Measurements from ENCODE around the gene SFTPA2. TPM values are rescaled to one million over a fixed set of nuclear protein-coding genes. Genes with fewer than 3 reads are reported as not detected.

SFTPA2 gene
- total and polyA plus RNA-seq, 2 of the 4 experiments (the other 2 are of a cell fraction) = not detected

DNA sequence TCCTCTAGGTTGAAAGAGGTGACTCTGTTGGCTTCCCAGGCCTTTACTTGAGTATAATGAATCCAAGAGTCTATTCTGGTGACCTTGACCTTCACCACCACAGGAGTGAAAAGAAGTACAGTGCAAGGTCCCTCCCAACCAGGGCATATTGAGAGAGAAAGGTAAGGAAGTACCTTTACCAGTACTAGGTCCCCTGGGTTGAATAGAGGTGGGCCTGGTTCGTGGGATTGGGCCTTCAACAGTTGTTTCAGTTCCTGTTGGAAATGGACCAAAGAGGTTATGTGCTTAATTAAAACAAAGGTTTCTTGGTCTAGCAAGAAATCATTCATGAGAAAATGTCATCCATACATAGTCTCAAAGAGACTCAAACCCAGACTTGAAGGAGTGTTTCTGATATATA is 44.1 kb upstream of the SFTPA2 start:
- Histone ChIP-seq H3K9me1 (ENCODE audit: insufficient read depth, low read length) (no peaks in the 10 kb centered on the region), H2BK20ac (ENCODE audit: low read depth, low read length) (no peak overlapping the region), H2BK15ac (ENCODE audit: low read depth, low read length) (no peak overlapping the region), H3K36me3 (ENCODE audit: control insufficient read depth, insufficient read depth, low read length) (no peaks in the 10 kb centered on the region), H2BK5ac (ENCODE audit: low read depth, low read length, poor library complexity, severe bottlenecking) (no peak overlapping the region), H3K18ac (ENCODE audit: low read depth, low read length) (no peak overlapping the region), H2AFZ (replicated peaks; ENCODE audit: low read length, poor library complexity) (no peak overlapping the region), H2AK9ac (replicated peaks; ENCODE audit: low read depth, low read length, poor library complexity) (no peak overlapping the region), H3K4me3 (ENCODE audit: insufficient read depth, low read depth, low read length) (no peak overlapping the region), H2AK5ac (ENCODE audit: low read depth, low read length) (no peak overlapping the region), H3K4ac (ENCODE audit: low read depth, low read length) (no peak overlapping the region), H4K5ac (ENCODE audit: low read depth, low read length) (no peak overlapping the region), H3K27me3 (ENCODE audit: control insufficient read depth, insufficient read depth, low read length) (peaks cover 16% of the 10 kb centered on the region), H4K20me1 (ENCODE audit: insufficient read depth, low read length) (no peaks in the 10 kb centered on the region), H4K91ac (ENCODE audit: insufficient read depth, low read depth, low read length) (no peak overlapping the region), H2BK120ac (ENCODE audit: low read depth, low read length) (no peak overlapping the region), H3K23ac (ENCODE audit: low read depth, low read length) (no peak overlapping the region), H3K27ac (ENCODE audit: insufficient read depth, low read length) (no peak overlapping the region), H4K8ac (ENCODE audit: low read depth in 2 of 2, low read length in 2 of 2) (no peak overlapping the region), H3K56ac (ENCODE audit: extremely low read depth, insufficient read depth, low read length) (no peak overlapping the region), H3K9me3 (ENCODE audit: control insufficient read depth, insufficient read depth, low read length) (peaks cover 4% of the 10 kb centered on the region; the same call in 1 of the 2 replicates), H3K14ac (replicated peaks; ENCODE audit: low read depth, low read length) (no peak overlapping the region), H3K79me1 (ENCODE audit: low read depth in 1 of 2, low read length in 2 of 2) (no peaks in the 10 kb centered on the region), H3K4me1 (ENCODE audit: control insufficient read depth, insufficient read depth, low read length) (no peaks in the 10 kb centered on the region), H3K9ac (ENCODE audit: low read depth, low read length) (no peak overlapping the region), H3K4me2 (ENCODE audit: low read depth, low read length) (no peak overlapping the region)
- WGBS, 2 experiments (ENCODE audit: extremely low coverage in 2 of 2, insufficient read length in 1 of 2) = no CpG with 5 or more reads among the region's 1 CpG
- in situ Hi-C loops (cut with MboI; ENCODE audit: low sequenced_read_pairs) = loop anchor here (10.0 kb wide), 1 partner anchor 229 kb away; no protein-coding TSS in a partner anchor
- dilution Hi-C loops (cut with HindIII; ENCODE audit: low sequenced_read_pairs, unreplicated experiment) = no loop called here
- no peak for ATAC-seq (ENCODE audit: low read depth)
- no peak for DNase-seq
- intact Hi-C loops (cut with micrococcal nuclease) = no loop called here
- no TSS peak for BruUV-seq (replicated peaks)
- ChIA-PET POLR2A (ENCODE audit: unreplicated experiment) (no interaction called here), CTCF (no interaction called here)
- TF ChIP-seq, protein P1, sequence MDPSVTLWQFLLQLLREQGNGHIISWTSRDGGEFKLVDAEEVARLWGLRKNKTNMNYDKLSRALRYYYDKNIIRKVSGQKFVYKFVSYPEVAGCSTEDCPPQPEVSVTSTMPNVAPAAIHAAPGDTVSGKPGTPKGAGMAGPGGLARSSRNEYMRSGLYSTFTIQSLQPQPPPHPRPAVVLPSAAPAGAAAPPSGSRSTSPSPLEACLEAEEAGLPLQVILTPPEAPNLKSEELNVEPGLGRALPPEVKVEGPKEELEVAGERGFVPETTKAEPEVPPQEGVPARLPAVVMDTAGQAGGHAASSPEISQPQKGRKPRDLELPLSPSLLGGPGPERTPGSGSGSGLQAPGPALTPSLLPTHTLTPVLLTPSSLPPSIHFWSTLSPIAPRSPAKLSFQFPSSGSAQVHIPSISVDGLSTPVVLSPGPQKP (IDR thresholded peaks at IDR 0.05; ENCODE audit: borderline replicate concordance, low read depth, low read length) = no peak
- TF ChIP-seq NFE2L2 (IDR thresholded peaks at IDR 0.05; ENCODE audit: low read depth, low read length) = no peak
- no peak for TF ChIP-seq RFX5 (IDR thresholded peaks at IDR 0.05; ENCODE audit: low read depth, low read length)
- TF ChIP-seq FOS (IDR thresholded peaks at IDR 0.05; ENCODE audit: low read depth, low read length) = no peak
- TF ChIP-seq RAD21 (IDR thresholded peaks at IDR 0.05; ENCODE audit: low read length) = no peak
- TF ChIP-seq, protein P2, sequence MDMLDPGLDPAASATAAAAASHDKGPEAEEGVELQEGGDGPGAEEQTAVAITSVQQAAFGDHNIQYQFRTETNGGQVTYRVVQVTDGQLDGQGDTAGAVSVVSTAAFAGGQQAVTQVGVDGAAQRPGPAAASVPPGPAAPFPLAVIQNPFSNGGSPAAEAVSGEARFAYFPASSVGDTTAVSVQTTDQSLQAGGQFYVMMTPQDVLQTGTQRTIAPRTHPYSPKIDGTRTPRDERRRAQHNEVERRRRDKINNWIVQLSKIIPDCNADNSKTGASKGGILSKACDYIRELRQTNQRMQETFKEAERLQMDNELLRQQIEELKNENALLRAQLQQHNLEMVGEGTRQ (IDR thresholded peaks at IDR 0.05; ENCODE audit: low read depth, low read length) = no peak
- no peak for TF ChIP-seq BHLHE40 (IDR thresholded peaks at IDR 0.05; ENCODE audit: low read depth, low read length)
- TF ChIP-seq CHD1 (IDR thresholded peaks at IDR 0.05; ENCODE audit: low read depth, low read length) = no peak
- no peak for TF ChIP-seq CEBPB (IDR thresholded peaks at IDR 0.05; ENCODE audit: low read depth, low read length)
- no peak for TF ChIP-seq MAFK (IDR thresholded peaks at IDR 0.05; ENCODE audit: low read depth, low read length)
- no peak for TF ChIP-seq RCOR1 (IDR thresholded peaks at IDR 0.05; ENCODE audit: insufficient replicate concordance, low read length)
